ENCODE results near the gene SLC9A3. TPM values are rescaled to one million over a fixed set of nuclear protein-coding genes. Genes with fewer than 3 reads are reported as not detected.

The SLC9A3 gene
- total and polyA plus RNA-seq, 3 experiments from 2014 or later = 2.4 to 2.6 (median 2.5) TPM

DNA sequence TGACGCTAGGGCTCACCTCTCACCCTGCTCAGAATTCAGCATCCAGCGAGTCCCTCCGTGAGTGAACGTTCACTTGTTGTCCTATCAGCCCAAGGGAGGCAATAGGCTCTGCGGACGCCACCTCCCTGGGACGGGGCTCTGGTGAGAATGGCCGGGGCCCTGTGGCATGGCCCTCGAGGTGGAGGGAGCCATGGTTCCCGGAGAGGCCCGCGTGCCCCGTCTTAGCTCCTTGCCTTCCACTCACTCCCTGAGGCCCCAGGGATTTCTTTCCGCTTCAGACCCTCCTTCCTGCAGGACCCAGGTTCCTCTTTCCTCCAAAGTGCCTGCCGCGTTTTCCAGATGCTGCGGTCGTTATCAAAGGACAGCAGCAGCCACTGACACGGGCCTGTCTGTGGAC, 59.8 kb downstream of the SLC9A3 start:
- Mint-ChIP-seq H3K27me3 (no peaks in the 10 kb centered on the region), H3K27ac (peak overlapping the region; percentile 75 to 93 (median 88)), H3K4me1 (peaks cover 8 to 18% (median 10%) of the 10 kb centered on the region in 3 donors), H3K36me3 (peaks cover 0 to 48% (median 15%) of the 10 kb centered on the region in 3 donors), H3K9me3 (no peaks in the 10 kb centered on the region), H3K4me3 (peak overlapping the region in 5 of 7 donors; percentile 12 to 84 (median 55))
- H3K27ac ChIP-seq (ENCODE audit: low read depth, low read length) = no peak overlapping the region
- H3K36me3 ChIP-seq (ENCODE audit: insufficient read depth, low read length) = peaks cover 17% of the 10 kb centered on the region
- H3K4me3 ChIP-seq (ENCODE audit: low read length) = peak overlapping the region; percentile 19
- no peaks in the 10 kb centered on the region for H3K9me3 ChIP-seq (ENCODE audit: low read length)
- ChIA-PET CTCF (interaction anchor here (2.9 kb wide), 1 partner anchor 17 kb away, joined by 15 read pairs; no protein-coding TSS in a partner anchor), POLR2A (no interaction called here)
- peak in 1 of 5 donors; percentile 40 for DNase-seq
- H3K4me1 ChIP-seq (ENCODE audit: insufficient read depth, low read length) = peaks cover 17% of the 10 kb centered on the region
- H3K27me3 ChIP-seq (ENCODE audit: insufficient read depth, low read length, poor library complexity, severe bottlenecking) = no peaks in the 10 kb centered on the region

DNA sequence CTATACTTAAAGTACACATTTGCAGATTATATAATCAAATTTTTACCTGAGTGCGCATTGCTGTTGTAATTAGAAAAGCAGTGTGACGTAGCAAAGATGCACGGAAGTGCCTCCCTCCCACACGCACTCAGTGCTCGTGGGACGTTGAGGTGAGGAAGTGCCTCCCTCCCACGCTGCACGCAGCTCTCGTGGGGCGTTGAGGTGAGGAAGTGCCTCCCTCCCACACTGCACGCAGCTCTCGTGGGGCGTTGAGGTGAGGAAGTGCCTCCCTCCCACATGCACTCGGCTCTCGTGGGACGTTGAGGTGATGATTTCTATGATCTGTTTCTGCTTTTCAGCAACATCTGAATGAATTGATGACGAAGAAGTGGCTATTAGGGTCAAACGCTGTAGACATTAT, 60.3 kb downstream of the SLC9A3 start:
- H3K4me3 Mint-ChIP-seq = peak overlapping the region; percentile 12 to 84 (median 55)
- ChIA-PET POLR2A (no interaction called here), CTCF (interaction anchor here (2.9 kb wide), 1 partner anchor 17 kb away, joined by 15 read pairs; no protein-coding TSS in a partner anchor)
- H3K36me3 Mint-ChIP-seq = peaks cover 0 to 52% (median 18%) of the 10 kb centered on the region in 3 donors
- H3K9me3 ChIP-seq (ENCODE audit: low read length) = no peaks in the 10 kb centered on the region
- H3K27ac ChIP-seq (ENCODE audit: low read depth, low read length) = no peak overlapping the region
- DNase-seq = peak; percentile 51 to 87 (median 78)
- H3K27me3 ChIP-seq (ENCODE audit: insufficient read depth, low read length, poor library complexity, severe bottlenecking) = no peaks in the 10 kb centered on the region
- peak overlapping the region; percentile 75 to 93 (median 88) for H3K27ac Mint-ChIP-seq
- H3K4me1 ChIP-seq (ENCODE audit: insufficient read depth, low read length) = peaks cover 17% of the 10 kb centered on the region
- peaks cover 8 to 23% (median 10%) of the 10 kb centered on the region in 3 donors for H3K4me1 Mint-ChIP-seq
- peak overlapping the region; percentile 19 for H3K4me3 ChIP-seq (ENCODE audit: low read length)
- no peaks in the 10 kb centered on the region for H3K27me3 Mint-ChIP-seq
- H3K36me3 ChIP-seq (ENCODE audit: insufficient read depth, low read length) = peaks cover 20% of the 10 kb centered on the region
- H3K9me3 Mint-ChIP-seq = no peaks in the 10 kb centered on the region

DNA sequence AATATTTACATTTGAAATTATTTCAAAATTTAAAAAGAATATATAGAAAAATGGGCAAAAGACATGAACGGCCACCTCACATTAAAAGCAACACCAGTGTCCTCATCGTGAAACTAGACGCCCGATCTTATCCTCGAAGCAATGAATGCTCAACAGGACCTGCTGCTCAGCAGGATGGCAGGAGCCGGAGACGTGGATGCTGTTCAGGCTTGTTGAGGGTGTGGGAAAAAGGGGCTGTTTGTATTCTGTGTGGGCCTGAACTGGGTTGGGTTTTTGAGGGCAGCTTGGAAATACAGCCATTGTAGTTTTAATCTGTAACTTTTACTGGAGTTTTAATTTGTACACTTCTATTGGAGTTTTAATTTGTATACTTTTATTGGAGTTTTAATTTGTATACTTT, 60.9 kb downstream of the SLC9A3 start:
- Mint-ChIP-seq H3K4me1 (peaks cover 8 to 29% (median 12%) of the 10 kb centered on the region in 3 donors), H3K9me3 (no peaks in the 10 kb centered on the region), H3K4me3 (no peak overlapping the region), H3K27ac (peak overlapping the region in 7 of 8 donors; percentile 58 to 93 (median 89)), H3K27me3 (no peaks in the 10 kb centered on the region), H3K36me3 (peaks cover 0 to 58% (median 19%) of the 10 kb centered on the region in 3 donors)
- POLR2A ChIA-PET = no interaction called here
- H3K27ac ChIP-seq (ENCODE audit: low read depth, low read length) = no peak overlapping the region
- peaks cover 17% of the 10 kb centered on the region for H3K4me1 ChIP-seq (ENCODE audit: insufficient read depth, low read length)
- no peak overlapping the region for H3K4me3 ChIP-seq (ENCODE audit: low read length)
- no peaks in the 10 kb centered on the region for H3K9me3 ChIP-seq (ENCODE audit: low read length)
- peak in 1 of 5 donors; percentile 36 for DNase-seq
- CTCF ChIA-PET = interaction anchor here (2.9 kb wide), 1 partner anchor 16 kb away, joined by 15 read pairs; no protein-coding TSS in a partner anchor
- peaks cover 26% of the 10 kb centered on the region for H3K36me3 ChIP-seq (ENCODE audit: insufficient read depth, low read length)
- no peaks in the 10 kb centered on the region for H3K27me3 ChIP-seq (ENCODE audit: insufficient read depth, low read length, poor library complexity, severe bottlenecking)

DNA sequence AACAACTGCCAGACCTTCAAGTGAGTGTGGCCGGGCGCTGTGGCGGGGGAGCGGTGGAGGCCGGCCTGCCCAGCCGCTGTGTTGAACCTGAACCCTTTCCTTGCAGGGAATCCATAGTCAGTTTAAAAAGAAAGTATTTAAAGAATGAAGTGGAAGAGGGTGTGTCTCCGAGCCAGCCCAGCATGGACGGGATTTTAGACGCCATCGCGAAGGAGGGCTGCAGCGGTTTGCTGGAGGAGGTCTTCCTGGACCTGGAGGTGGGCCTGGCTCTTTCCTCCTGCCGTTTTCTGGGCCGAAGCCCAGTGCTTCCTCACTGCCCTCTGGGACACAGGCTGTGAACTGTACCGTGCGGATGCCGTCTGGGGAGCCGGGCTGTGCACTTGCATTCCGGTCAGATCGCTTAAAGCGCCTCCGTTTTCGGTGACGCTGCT, 62.2 kb downstream of the SLC9A3 start:
- H3K27ac Mint-ChIP-seq = peak overlapping the region in 6 of 8 donors; percentile 63 to 93 (median 78)
- peaks cover 8 to 32% (median 16%) of the 10 kb centered on the region in 3 donors for H3K4me1 Mint-ChIP-seq
- POLR2A ChIA-PET = no interaction called here
- Histone ChIP-seq H3K27me3 (ENCODE audit: insufficient read depth, low read length, poor library complexity, severe bottlenecking) (no peaks in the 10 kb centered on the region), H3K9me3 (ENCODE audit: low read length) (no peaks in the 10 kb centered on the region), H3K27ac (ENCODE audit: low read depth, low read length) (no peak overlapping the region), H3K36me3 (ENCODE audit: insufficient read depth, low read length) (peaks cover 38% of the 10 kb centered on the region), H3K4me1 (ENCODE audit: insufficient read depth, low read length) (peaks cover 17% of the 10 kb centered on the region), H3K4me3 (ENCODE audit: low read length) (no peak overlapping the region)
- H3K36me3 Mint-ChIP-seq = peaks cover 0 to 69% (median 26%) of the 10 kb centered on the region in 3 donors
- CTCF ChIA-PET = no interaction called here
- H3K9me3 Mint-ChIP-seq = no peaks in the 10 kb centered on the region
- no peak overlapping the region for H3K4me3 Mint-ChIP-seq
- no peaks in the 10 kb centered on the region for H3K27me3 Mint-ChIP-seq
- peak in 1 of 5 donors; percentile 26 for DNase-seq

DNA sequence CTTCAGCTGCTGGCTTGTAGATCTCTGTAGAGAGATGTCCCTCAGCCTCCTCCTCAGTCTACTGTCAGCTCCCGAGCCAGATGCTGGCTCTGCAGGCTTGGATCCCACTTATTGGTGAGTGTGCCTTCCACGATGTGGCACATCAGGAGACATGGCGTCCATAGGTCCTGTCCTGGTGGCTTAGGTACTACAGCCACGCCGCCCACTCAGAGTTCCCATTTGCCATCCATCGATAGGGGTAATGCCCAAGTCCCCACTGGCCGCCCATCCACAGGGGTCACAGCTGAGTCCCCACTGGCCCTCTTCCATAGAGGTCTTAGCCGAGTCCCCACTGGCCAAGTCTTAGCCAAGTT, 64.0 kb downstream of the SLC9A3 start:
- H3K36me3 Mint-ChIP-seq = peaks cover 0 to 76% (median 31%) of the 10 kb centered on the region in 3 donors
- no peaks in the 10 kb centered on the region for H3K9me3 Mint-ChIP-seq
- no peaks in the 10 kb centered on the region for H3K27me3 Mint-ChIP-seq
- H3K4me3 Mint-ChIP-seq = peak overlapping the region in 2 of 7 donors; percentile 7 to 9
- no peaks in the 10 kb centered on the region for H3K9me3 ChIP-seq (ENCODE audit: low read length)
- no peak overlapping the region for H3K4me3 ChIP-seq (ENCODE audit: low read length)
- H3K27ac ChIP-seq (ENCODE audit: low read depth, low read length) = no peak overlapping the region
- H3K4me1 Mint-ChIP-seq = peaks cover 11 to 39% (median 16%) of the 10 kb centered on the region in 3 donors
- H3K4me1 ChIP-seq (ENCODE audit: insufficient read depth, low read length) = peaks cover 17% of the 10 kb centered on the region
- peaks cover 46% of the 10 kb centered on the region for H3K36me3 ChIP-seq (ENCODE audit: insufficient read depth, low read length)
- POLR2A ChIA-PET = no interaction called here
- no peaks in the 10 kb centered on the region for H3K27me3 ChIP-seq (ENCODE audit: insufficient read depth, low read length, poor library complexity, severe bottlenecking)
- peak overlapping the region in 4 of 8 donors; percentile 5 to 85 (median 54) for H3K27ac Mint-ChIP-seq
- peak in 1 of 5 donors; percentile 30 for DNase-seq
- CTCF ChIA-PET = no interaction called here

DNA sequence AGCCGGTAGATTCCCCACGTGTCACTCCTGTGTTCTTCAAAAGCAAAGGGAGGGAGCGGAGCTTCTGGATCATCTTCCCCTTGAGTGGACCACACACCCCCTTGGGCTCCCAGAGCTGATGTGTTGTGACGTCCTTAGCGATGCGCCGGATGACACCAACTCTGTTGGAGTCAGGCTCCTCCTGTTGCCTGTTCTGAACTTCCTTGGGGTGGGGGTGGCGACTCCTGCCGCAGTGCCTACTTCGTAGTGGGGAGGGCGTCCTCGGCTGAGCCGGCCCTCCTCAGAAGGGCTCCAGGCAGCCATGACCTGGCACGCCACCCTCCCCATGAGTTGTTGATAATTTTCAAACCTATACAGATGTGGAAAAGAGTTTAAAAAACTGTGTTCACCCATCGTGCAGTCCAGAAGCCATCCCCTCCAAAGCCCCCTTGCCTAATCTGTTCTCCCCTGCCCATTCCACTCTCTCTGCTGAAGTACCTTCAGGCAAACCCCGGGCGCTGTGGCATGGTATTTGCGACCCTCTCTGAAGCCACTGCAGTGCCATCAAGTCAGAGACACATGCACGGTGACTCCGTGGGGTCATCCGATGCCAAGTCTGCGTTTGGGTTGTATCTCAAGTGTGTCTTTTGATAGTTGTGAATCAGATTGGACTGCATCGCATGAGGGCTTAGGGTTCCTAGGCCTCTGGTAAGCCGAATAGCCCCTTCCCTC, 64.5 kb downstream of the SLC9A3 start:
- Mint-ChIP-seq H3K36me3 (peaks cover 0 to 80% (median 31%) of the 10 kb centered on the region in 3 donors), H3K27me3 (no peaks in the 10 kb centered on the region), H3K4me3 (no peak overlapping the region), H3K9me3 (no peaks in the 10 kb centered on the region), H3K27ac (peak overlapping the region in 4 of 8 donors; percentile 39 to 85 (median 46)), H3K4me1 (peaks cover 11 to 44% (median 16%) of the 10 kb centered on the region in 3 donors)
- ChIA-PET POLR2A (no interaction called here), CTCF (no interaction called here)
- peak in 1 of 5 donors; percentile 33 for DNase-seq
- Histone ChIP-seq H3K4me1 (ENCODE audit: insufficient read depth, low read length) (peaks cover 13% of the 10 kb centered on the region), H3K4me3 (ENCODE audit: low read length) (no peak overlapping the region), H3K9me3 (ENCODE audit: low read length) (no peaks in the 10 kb centered on the region), H3K36me3 (ENCODE audit: insufficient read depth, low read length) (peaks cover 46% of the 10 kb centered on the region), H3K27me3 (ENCODE audit: insufficient read depth, low read length, poor library complexity, severe bottlenecking) (no peaks in the 10 kb centered on the region), H3K27ac (ENCODE audit: low read depth, low read length) (no peak overlapping the region)

DNA sequence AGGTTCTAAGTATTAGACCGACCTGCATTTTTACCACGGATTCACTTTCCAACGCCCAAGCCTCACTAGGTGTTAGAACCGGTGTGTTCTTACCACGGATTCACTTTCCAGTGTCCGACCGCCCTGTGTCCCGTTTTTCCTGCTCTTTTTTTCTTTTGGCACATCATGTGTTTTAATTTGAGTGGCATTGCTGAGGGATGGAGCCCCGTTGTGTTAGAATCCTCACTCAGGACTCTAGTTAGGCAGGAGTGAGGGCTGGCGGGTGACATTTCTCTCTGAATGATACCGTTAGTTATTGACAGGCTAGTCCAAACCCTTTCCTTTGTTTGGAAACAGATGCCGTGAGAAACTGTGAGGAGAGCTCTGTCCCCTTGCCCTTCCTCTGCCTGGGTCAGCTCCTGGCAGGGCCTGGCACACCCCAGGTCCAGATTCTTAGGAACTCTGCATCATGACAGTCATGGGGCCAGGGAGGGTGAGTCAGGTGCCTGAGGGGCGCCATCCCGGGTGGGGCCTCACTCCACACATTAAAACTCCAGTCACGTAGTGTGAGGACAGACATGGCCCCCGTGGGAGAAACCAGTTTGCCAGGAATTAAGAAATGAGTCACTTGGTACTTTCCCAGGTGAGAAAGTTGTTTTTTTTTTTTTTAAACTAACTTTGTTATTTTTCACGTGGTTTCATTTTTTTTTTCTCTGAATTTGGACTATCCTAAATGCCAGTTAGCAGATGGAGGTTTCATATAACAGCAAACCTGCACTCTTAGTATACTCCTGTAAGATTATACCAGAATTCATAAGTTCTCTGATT, 65.5 kb downstream of the SLC9A3 start:
- ChIA-PET POLR2A (no interaction called here), CTCF (interaction anchor here (1.4 kb wide), 1 partner anchor 12 kb away, joined by 5 read pairs; no protein-coding TSS in a partner anchor)
- Histone ChIP-seq H3K4me1 (ENCODE audit: insufficient read depth, low read length) (peaks cover 10% of the 10 kb centered on the region), H3K4me3 (ENCODE audit: low read length) (no peak overlapping the region), H3K27ac (ENCODE audit: low read depth, low read length) (no peak overlapping the region), H3K27me3 (ENCODE audit: insufficient read depth, low read length, poor library complexity, severe bottlenecking) (no peaks in the 10 kb centered on the region), H3K36me3 (ENCODE audit: insufficient read depth, low read length) (peaks cover 53% of the 10 kb centered on the region), H3K9me3 (ENCODE audit: low read length) (no peaks in the 10 kb centered on the region)
- peaks cover 9 to 42% (median 17%) of the 10 kb centered on the region in 3 donors for H3K4me1 Mint-ChIP-seq
- peak overlapping the region in 4 of 8 donors; percentile 29 to 69 (median 46) for H3K27ac Mint-ChIP-seq
- no peaks in the 10 kb centered on the region for H3K27me3 Mint-ChIP-seq
- no peaks in the 10 kb centered on the region for H3K9me3 Mint-ChIP-seq
- H3K36me3 Mint-ChIP-seq = peaks cover 7 to 87% (median 36%) of the 10 kb centered on the region in 3 donors
- peak in 1 of 5 donors; percentile 47 for DNase-seq
- no peak overlapping the region for H3K4me3 Mint-ChIP-seq
